ENCODE data around the gene YEATS2. TPM values are rescaled to one million over a fixed set of nuclear protein-coding genes. Genes with fewer than 3 reads are reported as not detected.

Gene YEATS2
- total RNA-seq, 3 donors from 2014 or later (not counting 1 experiment from before 2014, with no cell fraction given): 23.1 to 25.8 (median 25.2) TPM

GRCh38 chr3:183754052-183754451 is 56.5 kb downstream of the YEATS2 start:
- H3K27ac Mint-ChIP-seq: no peak overlapping the region
- TF ChIP-seq CTCF (IDR thresholded peaks at IDR 0.05): no peak
- no peak for DNase-seq
- Histone ChIP-seq H3K4me1 (ENCODE audit: control insufficient read depth, insufficient read depth, low read length) (no peaks in the 10 kb centered on the region), H3K27ac (ENCODE audit: low read length) (no peak overlapping the region), H3K4me3 (ENCODE audit: low read length) (no peak overlapping the region), H3K36me3 (ENCODE audit: control insufficient read depth, insufficient read depth, low read length) (peaks cover 43% of the 10 kb centered on the region), H3K9me3 (ENCODE audit: control insufficient read depth, insufficient read depth, low read length) (no peaks in the 10 kb centered on the region), H3K27me3 (ENCODE audit: control insufficient read depth, insufficient read depth, low read length) (no peaks in the 10 kb centered on the region)
- H3K4me1 Mint-ChIP-seq: no peaks in the 10 kb centered on the region
- intact Hi-C loops (cut with micrococcal nuclease): no loop called here
- no peaks in the 10 kb centered on the region for H3K9me3 Mint-ChIP-seq
- WGBS (ENCODE audit: insufficient coverage): 96% methylated on average over 5 of the region's 5 CpGs
- peaks cover 7% of the 10 kb centered on the region for H3K36me3 Mint-ChIP-seq
- no peak overlapping the region for H3K4me3 Mint-ChIP-seq
- no peaks in the 10 kb centered on the region for H3K27me3 Mint-ChIP-seq (ENCODE audit: low read depth in 2 of 2)
- no peak for ATAC-seq

DNA sequence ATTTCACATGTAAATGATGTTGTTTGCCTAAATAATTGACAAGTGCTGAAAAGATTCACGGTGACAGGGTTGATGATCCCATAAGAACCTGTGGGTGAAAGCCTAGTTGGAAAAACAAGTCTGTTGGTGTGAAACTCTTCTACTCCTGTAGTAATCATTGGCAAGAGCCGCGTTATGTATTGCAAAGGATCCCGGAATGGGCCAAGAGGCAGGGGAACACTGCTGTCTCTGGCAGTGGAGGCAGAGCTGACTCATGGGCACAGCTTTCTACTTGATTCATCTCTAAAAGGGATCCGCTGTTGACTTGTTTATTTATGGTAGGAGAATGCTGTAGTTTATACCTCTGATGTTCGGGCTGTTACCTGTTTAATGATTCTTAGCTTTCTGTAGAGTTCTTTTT is 64.7 kb downstream of the YEATS2 start:
- intact Hi-C loops (cut with micrococcal nuclease): no loop called here
- ATAC-seq (no peak), DNase-seq (no peak)
- H3K4me3 Mint-ChIP-seq: no peak overlapping the region
- H3K4me3 ChIP-seq (ENCODE audit: low read length): no peak overlapping the region
- H3K27me3 ChIP-seq (ENCODE audit: control insufficient read depth, insufficient read depth, low read length): no peaks in the 10 kb centered on the region
- H3K9me3 Mint-ChIP-seq: no peaks in the 10 kb centered on the region
- 100% methylated on average over 6 of the region's 6 CpGs for WGBS (ENCODE audit: insufficient coverage)
- peaks cover 6% of the 10 kb centered on the region in 2 donors for H3K4me1 Mint-ChIP-seq
- H3K36me3 Mint-ChIP-seq: peaks cover 7% of the 10 kb centered on the region
- no peaks in the 10 kb centered on the region for H3K9me3 ChIP-seq (ENCODE audit: control insufficient read depth, insufficient read depth, low read length)
- H3K27me3 Mint-ChIP-seq (ENCODE audit: low read depth in 2 of 2): no peaks in the 10 kb centered on the region
- TF ChIP-seq CTCF (IDR thresholded peaks at IDR 0.05): no peak
- no peak overlapping the region for H3K27ac ChIP-seq (ENCODE audit: low read length)
- H3K27ac Mint-ChIP-seq: no peak overlapping the region
- H3K36me3 ChIP-seq (ENCODE audit: control insufficient read depth, insufficient read depth, low read length): peaks cover 38% of the 10 kb centered on the region
- no peaks in the 10 kb centered on the region for H3K4me1 ChIP-seq (ENCODE audit: control insufficient read depth, insufficient read depth, low read length)

- Histone ChIP-seq H3K4me1 (ENCODE audit: control insufficient read depth, insufficient read depth, low read length) (no peaks in the 10 kb centered on the region), H3K36me3 (ENCODE audit: control insufficient read depth, insufficient read depth, low read length) (peaks cover 24% of the 10 kb centered on the region), H3K4me3 (ENCODE audit: low read length) (no peak overlapping the region), H3K27me3 (ENCODE audit: control insufficient read depth, insufficient read depth, low read length) (no peaks in the 10 kb centered on the region), H3K9me3 (ENCODE audit: control insufficient read depth, insufficient read depth, low read length) (no peaks in the 10 kb centered on the region), H3K27ac (ENCODE audit: low read length) (no peak overlapping the region)
- Mint-ChIP-seq H3K4me3 (no peak overlapping the region), H3K9me3 (no peaks in the 10 kb centered on the region), H3K36me3 (peaks cover under 1% of the 10 kb centered on the region), H3K27me3 (ENCODE audit: low read depth in 2 of 2) (no peaks in the 10 kb centered on the region), H3K27ac (peak overlapping the region in 1 of 2 donors; percentile 27), H3K4me1 (peaks cover 6% of the 10 kb centered on the region in 2 donors)
- ATAC-seq (no peak), DNase-seq (peak in 1 of 2 donors; percentile 15)
- intact Hi-C loops (cut with micrococcal nuclease): loop anchor here (5.0 kb wide), 2 partner anchors 378 to 643 kb away; no protein-coding TSS in a partner anchor
- no peak for TF ChIP-seq CTCF (IDR thresholded peaks at IDR 0.05)
- WGBS (ENCODE audit: insufficient coverage): 74% methylated on average over 7 of the region's 7 CpGs
Observed at GRCh38 chr3:183764847-183765731, 67.5 kb downstream of the YEATS2 start.
